Neuronal stem cell (in vitro differentiated cells): Measurements from ENCODE around the gene DPP6.

Source experiments
- DNase-seq: peaks from one replicate; pipeline ENCODE4 v3.0.0-alpha.2; 2013; ENCODE audit warnings: low spot score
- H2AFZ ChIP-seq: one replicate; pipeline ENCODE4 v1.6.1; 2013; ENCODE audit warnings: mild to moderate bottlenecking, low read length, inconsistent platforms
- H2AK5ac ChIP-seq: 2 replicates; pipeline ENCODE4 v1.6.1; 2013; ENCODE audit warnings: low read depth, mild to moderate bottlenecking, inconsistent platforms, low read length, moderate library complexity, mixed read lengths
- H2BK120ac ChIP-seq: 2 replicates; pipeline ENCODE4 v1.6.1; 2013; ENCODE audit warnings: low read depth, mild to moderate bottlenecking, inconsistent platforms, low read length, moderate library complexity, mixed read lengths
- H2BK12ac ChIP-seq: one replicate; pipeline ENCODE4 v1.6.1; 2013; ENCODE audit warnings: low read length, inconsistent platforms
- H2BK15ac ChIP-seq: 2 replicates; pipeline ENCODE4 v1.6.1; 2013; ENCODE audit warnings: mild to moderate bottlenecking, low read length, inconsistent platforms, mixed read lengths
- H2BK5ac ChIP-seq: one replicate; pipeline ENCODE4 v1.6.1; 2013; ENCODE audit warnings: inconsistent platforms, mild to moderate bottlenecking, low read length, moderate library complexity
- H3K14ac ChIP-seq: one replicate; pipeline ENCODE4 v1.6.1; 2013; ENCODE audit warnings: low read length, inconsistent platforms
- H3K18ac ChIP-seq: 2 replicates; pipeline ENCODE4 v1.6.1; 2013; ENCODE audit warnings: low read length, inconsistent platforms
- H3K23ac ChIP-seq: 2 replicates; pipeline ENCODE4 v1.6.1; 2013; ENCODE audit warnings: low read depth, mild to moderate bottlenecking, mixed read lengths, low read length, inconsistent platforms; ENCODE audit not compliant: poor library complexity
- H3K27ac ChIP-seq: replicated peaks from 3 replicates; pipeline ENCODE4 v1.5.1; 2013; ENCODE audit warnings: low read length, inconsistent platforms
- H3K27me3 ChIP-seq, 3 experiments: 2 replicates each; pipeline ENCODE4 v1.6.1; 2013; ENCODE audit warnings: low read length in 3 of 3, mild to moderate bottlenecking in 2 of 3, inconsistent platforms in 1 of 3, low read depth in 1 of 3, mixed read lengths in 1 of 3, moderate library complexity in 1 of 3; ENCODE audit not compliant: control insufficient read depth in 3 of 3, insufficient read depth in 3 of 3
- H3K36me3 ChIP-seq, 2 donors: replicated peaks in 1 of 2; 2 replicates each; pipeline ENCODE4 v1.6.1; 2013; ENCODE audit warnings: low read length in 2 of 2; ENCODE audit not compliant: control insufficient read depth in 2 of 2, insufficient read depth in 2 of 2
- H3K4ac ChIP-seq: 2 replicates; pipeline ENCODE4 v1.6.1; 2013; ENCODE audit warnings: inconsistent platforms, mild to moderate bottlenecking, low read length, moderate library complexity
- H3K4me1 ChIP-seq, 2 donors: 1 replicate in 1 of 2; 2 replicates in 1 of 2; pipeline ENCODE4 v1.6.1; 2013; ENCODE audit warnings: low read length in 2 of 2, low read depth in 1 of 2; ENCODE audit not compliant: control insufficient read depth in 2 of 2, insufficient read depth in 1 of 2
- H3K4me2 ChIP-seq: one replicate; pipeline ENCODE4 v1.6.1; 2013; ENCODE audit warnings: mild to moderate bottlenecking, low read length, inconsistent platforms; ENCODE audit not compliant: insufficient read depth, poor library complexity, severe bottlenecking
- H3K4me3 ChIP-seq, 2 donors: 2 replicates each; pipeline ENCODE4 v1.5.1; 2013; ENCODE audit warnings: low read length in 2 of 2, mild to moderate bottlenecking in 2 of 2, inconsistent platforms in 1 of 2, moderate library complexity in 1 of 2
- H3K79me1 ChIP-seq: one replicate; pipeline ENCODE4 v1.6.1; 2013; ENCODE audit warnings: low read depth, mild to moderate bottlenecking, inconsistent platforms, low read length, moderate library complexity
- H3K9ac ChIP-seq: one replicate; pipeline ENCODE4 v1.6.1; 2013; ENCODE audit warnings: mild to moderate bottlenecking, low read depth, low read length, inconsistent platforms; ENCODE audit not compliant: poor library complexity
- H3K9me3 ChIP-seq, 2 donors: replicated peaks in 1 of 2; 2 replicates each; pipeline versions ENCODE3 to v1.6.1; 2013; ENCODE audit warnings: low read length in 2 of 2, mild to moderate bottlenecking in 2 of 2, inconsistent platforms in 1 of 2, low read depth in 1 of 2, mixed read lengths in 1 of 2, moderate library complexity in 1 of 2; ENCODE audit not compliant: control insufficient read depth in 2 of 2, insufficient read depth in 1 of 2
- H4K8ac ChIP-seq: one replicate; pipeline ENCODE4 v1.6.1; 2013; ENCODE audit warnings: low read depth, mild to moderate bottlenecking, inconsistent platforms, low read length, moderate library complexity
- H4K91ac ChIP-seq: one replicate; pipeline ENCODE4 v1.6.1; 2013; ENCODE audit warnings: low read length, low read depth, mild to moderate bottlenecking, inconsistent platforms; ENCODE audit not compliant: poor library complexity
- WGBS, 2 donors: extraction: QIAGEN DNeasy Blood & Tissue Kit; methylation state at CpG; one replicate each; pipeline ENCODE4 v1.1.7; 2013; ENCODE audit warnings: missing lambda C conversion rate in 2 of 2, mixed read lengths in 1 of 2; ENCODE audit not compliant: insufficient read length in 2 of 2, insufficient replicate concordance in 1 of 2; ENCODE audit errors: extremely low coverage in 2 of 2; 5-methylcytosine and 5-hydroxymethylcytosine counted together

The DPP6 gene

GRCh38 chr7:154482863-154483262, 430.7 kb downstream of the DPP6 start:
- no peak overlapping the region for H2BK5ac ChIP-seq
- peaks cover 0 to 2% of the 10 kb centered on the region in 2 donors for H3K4me1 ChIP-seq
- no peak overlapping the region for H2AFZ ChIP-seq
- no peaks in the 10 kb centered on the region for H3K36me3 ChIP-seq
- no peak overlapping the region for H2BK12ac ChIP-seq
- H3K4me3 ChIP-seq = no peak overlapping the region
- no peak overlapping the region for H4K8ac ChIP-seq
- no peak overlapping the region for H2BK120ac ChIP-seq
- no peak for DNase-seq
- H3K79me1 ChIP-seq = no peaks in the 10 kb centered on the region
- no peak overlapping the region for H3K4me2 ChIP-seq
- no peak overlapping the region for H3K4ac ChIP-seq
- H3K18ac ChIP-seq = no peak overlapping the region
- no peak overlapping the region for H3K14ac ChIP-seq
- no peaks in the 10 kb centered on the region for H3K27me3 ChIP-seq
- no peaks in the 10 kb centered on the region for H3K9me3 ChIP-seq
- no peak overlapping the region for H4K91ac ChIP-seq
- no peak overlapping the region for H3K9ac ChIP-seq
- no CpG with 5 or more reads among the region's 11 CpGs for WGBS, 2 donors
- H2AK5ac ChIP-seq = no peak overlapping the region
- H2BK15ac ChIP-seq = no peak overlapping the region
- H3K27ac ChIP-seq = no peak overlapping the region
- no peak overlapping the region for H3K23ac ChIP-seq

GRCh38 chr7:154484406-154484805, 432.2 kb downstream of the DPP6 start:
- no peaks in the 10 kb centered on the region for H3K9me3 ChIP-seq
- no peak overlapping the region for H4K8ac ChIP-seq
- H2BK5ac ChIP-seq = no peak overlapping the region
- H3K27ac ChIP-seq = no peak overlapping the region
- no peak overlapping the region for H3K9ac ChIP-seq
- no peak overlapping the region for H2BK120ac ChIP-seq
- no peak overlapping the region for H2BK15ac ChIP-seq
- WGBS, 2 donors = no CpG with 5 or more reads among the region's 7 CpGs
- H4K91ac ChIP-seq = no peak overlapping the region
- H2AFZ ChIP-seq = no peak overlapping the region
- DNase-seq = no peak
- no peaks in the 10 kb centered on the region for H3K36me3 ChIP-seq
- H3K27me3 ChIP-seq = no peaks in the 10 kb centered on the region
- no peak overlapping the region for H3K4ac ChIP-seq
- no peak overlapping the region for H3K14ac ChIP-seq
- H2AK5ac ChIP-seq = no peak overlapping the region
- H2BK12ac ChIP-seq = no peak overlapping the region
- no peaks in the 10 kb centered on the region for H3K79me1 ChIP-seq
- H3K18ac ChIP-seq = no peak overlapping the region
- H3K4me3 ChIP-seq = no peak overlapping the region
- no peak overlapping the region for H3K23ac ChIP-seq
- H3K4me1 ChIP-seq = peaks cover 0 to 2% of the 10 kb centered on the region in 2 donors
- H3K4me2 ChIP-seq = no peak overlapping the region

DNA sequence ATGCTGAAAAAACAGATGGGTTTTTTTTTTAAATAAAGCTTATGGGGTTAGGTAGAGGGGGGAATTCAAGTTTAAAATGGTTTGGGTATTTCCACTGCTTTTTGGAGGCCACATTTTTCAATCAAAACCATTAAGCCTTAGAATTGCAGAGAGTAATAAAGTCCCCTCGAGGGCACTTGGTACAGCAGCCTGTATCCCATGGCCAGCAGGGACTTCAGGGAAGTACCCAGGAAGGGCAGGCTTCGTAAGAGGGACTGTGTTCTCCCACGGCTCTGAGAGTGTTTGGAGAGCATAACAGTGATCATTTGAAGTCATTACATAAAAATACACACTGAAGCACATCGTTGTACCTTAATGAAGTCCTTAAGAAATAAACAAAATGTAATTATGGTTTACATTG, 432.7 kb downstream of the DPP6 start:
- Histone ChIP-seq H3K23ac (no peak overlapping the region), H3K79me1 (no peaks in the 10 kb centered on the region), H3K4me1 (peaks cover 0 to 2% of the 10 kb centered on the region in 2 donors), H3K27ac (no peak overlapping the region), H2BK15ac (no peak overlapping the region), H3K14ac (no peak overlapping the region), H3K4me2 (no peak overlapping the region), H4K91ac (no peak overlapping the region), H2BK12ac (no peak overlapping the region), H2BK120ac (no peak overlapping the region), H4K8ac (no peak overlapping the region), H2AK5ac (no peak overlapping the region), H3K18ac (no peak overlapping the region), H2BK5ac (no peak overlapping the region), H3K4me3 (no peak overlapping the region), H3K4ac (no peak overlapping the region), H3K36me3 (no peaks in the 10 kb centered on the region), H3K9me3 (no peaks in the 10 kb centered on the region), H3K27me3 (no peaks in the 10 kb centered on the region), H2AFZ (no peak overlapping the region), H3K9ac (no peak overlapping the region)
- WGBS, 2 donors = no CpG with 5 or more reads among the region's 4 CpGs
- no peak for DNase-seq

DNA sequence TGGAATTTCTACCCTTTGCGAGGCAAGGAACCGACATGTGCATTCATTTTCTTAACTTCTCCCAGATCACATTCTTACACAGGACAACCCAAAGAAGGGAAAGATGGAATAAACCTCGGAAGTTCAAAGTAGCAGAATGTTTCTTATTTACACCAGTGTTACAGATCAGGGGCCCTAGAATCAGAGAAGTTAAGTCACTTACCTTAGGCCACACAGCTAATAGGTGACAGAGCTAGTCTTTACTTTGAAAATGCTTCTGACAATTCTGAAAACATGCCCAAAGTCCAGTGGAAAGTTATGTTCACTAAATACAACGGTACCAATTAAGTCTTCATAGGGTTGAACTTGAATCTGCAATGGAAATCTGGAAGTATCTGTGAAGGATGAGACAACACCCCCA, 437.7 kb downstream of the DPP6 start:
- Histone ChIP-seq H2BK5ac (no peak overlapping the region), H3K27me3 (no peaks in the 10 kb centered on the region), H3K4me2 (no peak overlapping the region), H3K9me3 (no peaks in the 10 kb centered on the region), H2BK15ac (no peak overlapping the region), H4K8ac (no peak overlapping the region), H2AK5ac (no peak overlapping the region), H3K4me3 (no peak overlapping the region), H3K4me1 (no peaks in the 10 kb centered on the region), H3K18ac (peak overlapping the region; percentile 59), H2BK120ac (no peak overlapping the region), H3K36me3 (no peaks in the 10 kb centered on the region), H3K9ac (no peak overlapping the region), H3K23ac (no peak overlapping the region), H4K91ac (no peak overlapping the region), H2BK12ac (no peak overlapping the region), H2AFZ (no peak overlapping the region), H3K27ac (no peak overlapping the region), H3K4ac (no peak overlapping the region), H3K14ac (no peak overlapping the region), H3K79me1 (no peaks in the 10 kb centered on the region)
- WGBS, 2 donors = no CpG with 5 or more reads among the region's 4 CpGs
- no peak for DNase-seq
